Measurements from ENCODE around the gene NELL1.

DNA sequence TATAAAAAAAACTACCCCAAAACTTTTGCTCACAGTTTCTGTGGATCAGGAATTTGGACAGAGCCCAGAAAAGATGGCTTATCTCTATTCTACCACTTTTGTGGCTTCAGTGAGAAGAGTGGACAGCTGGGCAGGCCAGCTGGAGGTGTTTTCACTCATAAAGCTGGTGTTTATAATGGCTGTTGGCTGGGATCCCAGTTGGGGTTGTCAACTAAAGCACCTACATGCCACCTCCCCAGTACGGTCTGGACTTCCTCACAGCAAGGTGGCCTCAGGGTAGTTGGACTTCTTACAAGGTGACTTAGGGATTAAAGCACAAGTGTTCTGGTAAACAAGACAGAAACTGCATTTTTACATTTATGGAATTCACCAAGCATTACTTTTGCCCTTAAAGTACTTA, 171.0 kb downstream of the NELL1 start:
- TF ChIP-seq, protein P1, sequence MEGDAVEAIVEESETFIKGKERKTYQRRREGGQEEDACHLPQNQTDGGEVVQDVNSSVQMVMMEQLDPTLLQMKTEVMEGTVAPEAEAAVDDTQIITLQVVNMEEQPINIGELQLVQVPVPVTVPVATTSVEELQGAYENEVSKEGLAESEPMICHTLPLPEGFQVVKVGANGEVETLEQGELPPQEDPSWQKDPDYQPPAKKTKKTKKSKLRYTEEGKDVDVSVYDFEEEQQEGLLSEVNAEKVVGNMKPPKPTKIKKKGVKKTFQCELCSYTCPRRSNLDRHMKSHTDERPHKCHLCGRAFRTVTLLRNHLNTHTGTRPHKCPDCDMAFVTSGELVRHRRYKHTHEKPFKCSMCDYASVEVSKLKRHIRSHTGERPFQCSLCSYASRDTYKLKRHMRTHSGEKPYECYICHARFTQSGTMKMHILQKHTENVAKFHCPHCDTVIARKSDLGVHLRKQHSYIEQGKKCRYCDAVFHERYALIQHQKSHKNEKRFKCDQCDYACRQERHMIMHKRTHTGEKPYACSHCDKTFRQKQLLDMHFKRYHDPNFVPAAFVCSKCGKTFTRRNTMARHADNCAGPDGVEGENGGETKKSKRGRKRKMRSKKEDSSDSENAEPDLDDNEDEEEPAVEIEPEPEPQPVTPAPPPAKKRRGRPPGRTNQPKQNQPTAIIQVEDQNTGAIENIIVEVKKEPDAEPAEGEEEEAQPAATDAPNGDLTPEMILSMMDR (conservative IDR thresholded peaks at IDR 0.05 in 1 of 2, IDR thresholded peaks at IDR 0.05 in 1 of 2; ENCODE audit: extremely low read depth in 1 of 2, insufficient read depth in 1 of 2, low read depth in 1 of 2, low read length in 2 of 2): no peak
- no peak for TF ChIP-seq EZH2 (IDR thresholded peaks at IDR 0.05; ENCODE audit: borderline replicate concordance, low read length)

Measured in mammary epithelial cell (primary cell).